ENCODE data around the gene PCARE.
A peak's percentile ranks its signal among the peaks of the same experiment; 100 is the strongest.

Gene PCARE

DNA sequence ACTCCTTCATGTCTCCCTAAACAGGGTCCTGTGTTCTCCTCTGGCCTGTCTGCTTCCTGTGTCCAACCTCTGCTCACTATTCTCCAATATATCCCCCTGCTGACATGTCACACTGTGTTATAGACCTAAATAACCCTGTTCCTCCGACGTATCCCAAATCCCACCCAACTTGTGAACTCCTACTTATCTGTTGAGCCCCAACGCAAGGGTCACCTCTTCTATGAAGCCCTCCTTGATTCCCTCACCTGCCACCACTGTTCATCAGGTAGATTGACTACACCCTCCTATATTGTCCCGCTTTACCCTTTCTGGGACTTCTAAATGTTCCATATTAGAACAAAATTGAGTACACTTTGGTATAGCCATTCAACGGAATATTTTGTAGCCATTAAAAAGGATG, 42.1 kb downstream of the PCARE start:
- DNase-seq, result no peak

DNA sequence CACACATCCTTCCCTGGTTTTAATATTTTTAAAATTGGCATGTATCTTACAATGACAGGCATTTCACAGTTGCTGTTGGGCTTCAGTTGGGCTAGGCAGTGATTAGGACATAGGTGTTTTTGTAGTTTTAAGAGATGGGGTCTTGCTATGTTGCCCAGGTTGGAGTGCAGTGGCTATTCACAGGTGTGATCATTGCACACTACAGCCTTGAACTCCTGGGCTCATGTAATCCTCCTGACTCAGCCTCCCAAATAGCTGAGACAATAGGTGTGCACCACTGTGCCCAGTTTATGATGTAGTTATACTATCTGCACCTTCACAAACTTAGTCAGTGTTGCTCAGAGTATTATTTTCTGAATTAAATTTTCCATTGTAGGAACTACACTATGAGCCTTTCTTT, 43.3 kb downstream of the PCARE start:
- no peak for DNase-seq

DNA sequence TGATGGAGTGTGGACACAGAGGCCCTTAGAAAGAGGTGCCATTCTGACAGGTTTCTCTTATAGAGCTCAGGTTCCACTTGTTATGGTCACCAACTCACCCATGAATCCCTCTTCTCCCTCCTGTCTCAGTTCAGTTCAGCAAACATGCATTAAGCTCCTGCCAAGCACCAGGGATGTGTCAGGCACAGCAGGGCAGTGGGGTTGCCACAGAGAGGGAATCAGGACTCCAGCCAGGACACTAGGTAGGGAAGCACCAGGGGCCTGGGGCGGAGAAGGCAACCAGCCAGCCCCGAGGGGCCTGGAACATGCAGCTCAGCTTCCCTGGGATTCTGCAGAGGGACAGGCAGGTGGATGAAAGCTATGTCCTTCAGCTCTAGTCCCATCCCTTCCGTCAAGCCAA, 48.6 kb downstream of the PCARE start:
- no peak for DNase-seq

DNA sequence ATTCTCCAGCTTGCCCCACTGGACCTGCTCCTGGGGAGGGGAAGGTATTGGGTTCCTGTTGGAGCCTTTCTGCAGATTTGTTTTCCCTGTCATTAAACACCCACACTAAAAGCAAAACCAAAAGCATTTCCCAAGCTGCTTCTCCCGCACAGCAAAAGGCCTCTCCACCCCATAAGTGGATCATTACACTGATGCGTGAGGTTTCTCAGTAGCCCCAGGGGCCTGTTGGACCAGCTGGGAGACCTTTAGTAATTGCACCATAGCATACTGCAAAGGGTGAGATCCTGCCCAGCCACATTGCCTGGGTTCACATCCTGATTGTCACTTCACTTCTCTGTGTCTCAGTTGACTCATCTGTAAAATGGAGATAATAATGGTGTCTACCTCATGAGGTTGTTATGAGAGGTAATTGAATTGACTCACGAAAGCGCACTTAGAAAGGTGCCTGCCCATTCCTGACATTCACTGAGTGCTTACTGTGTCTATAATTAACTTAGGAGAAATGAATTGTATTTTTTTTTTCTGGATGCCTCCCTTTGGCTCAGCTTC, 49.4 kb downstream of the PCARE start:
- DNase-seq, result no peak

DNA sequence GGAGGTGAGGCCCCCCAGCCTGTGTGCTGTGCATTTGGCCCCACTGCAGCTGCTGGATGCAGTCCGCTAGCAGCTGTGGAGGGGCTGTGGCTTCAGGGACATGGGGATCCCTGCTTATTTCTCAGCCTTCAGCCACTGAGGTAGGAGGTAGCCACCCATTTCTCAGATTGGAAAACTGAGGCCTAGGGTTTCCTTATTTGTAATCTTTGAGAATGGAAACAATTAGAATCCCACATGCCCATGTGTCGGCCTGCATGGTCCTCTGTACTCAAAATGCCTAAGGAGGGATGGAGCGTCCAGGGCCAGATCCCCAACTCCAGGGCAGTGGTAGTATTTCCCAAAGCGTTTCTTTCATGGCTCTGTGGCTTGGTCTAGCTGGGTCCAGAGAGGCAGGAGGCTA, 51.1 kb downstream of the PCARE start:
- no peak for DNase-seq

DNA sequence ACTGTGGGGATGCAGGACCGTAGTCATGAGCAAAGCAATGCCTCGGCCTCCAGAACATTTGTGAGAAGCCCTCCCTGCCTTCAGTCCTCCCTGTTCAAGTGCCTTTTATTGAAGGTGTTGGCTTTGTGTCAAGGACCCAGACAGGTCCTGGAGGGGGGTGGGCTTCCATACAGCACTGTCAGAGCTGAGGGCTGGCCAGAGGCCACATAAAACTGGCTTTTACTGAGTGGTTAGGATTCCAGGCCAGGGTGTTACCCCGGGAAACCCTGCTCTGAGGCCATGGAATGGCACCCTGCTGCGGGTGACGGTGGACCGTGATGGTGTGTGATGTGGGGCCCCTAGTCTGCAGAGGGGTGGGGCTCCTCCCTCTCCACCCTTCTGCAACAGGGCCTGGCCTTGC, 51.6 kb downstream of the PCARE start:
- DNase-seq, result no peak

DNA sequence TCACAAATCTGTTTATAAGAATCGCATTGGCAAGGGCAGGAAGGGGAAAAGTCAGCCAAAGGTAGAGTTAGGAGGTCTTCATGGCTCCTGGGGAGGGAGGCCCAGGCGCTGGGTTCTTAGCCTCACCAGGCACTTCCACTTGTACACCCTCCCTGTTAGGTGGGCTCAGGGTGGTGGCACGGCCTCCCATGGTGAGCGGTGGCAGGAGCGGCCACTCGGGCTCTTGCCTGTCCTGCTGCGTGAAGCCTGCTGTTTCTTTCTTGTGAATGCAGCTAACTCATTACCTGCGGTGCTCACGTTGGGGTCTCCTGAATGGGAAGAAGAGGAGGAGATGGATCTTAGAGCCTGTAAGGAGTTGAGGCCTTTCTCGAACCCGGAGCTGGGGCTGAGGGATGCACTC, 52.4 kb downstream of the PCARE start:
- DNase-seq, result no peak

DNA sequence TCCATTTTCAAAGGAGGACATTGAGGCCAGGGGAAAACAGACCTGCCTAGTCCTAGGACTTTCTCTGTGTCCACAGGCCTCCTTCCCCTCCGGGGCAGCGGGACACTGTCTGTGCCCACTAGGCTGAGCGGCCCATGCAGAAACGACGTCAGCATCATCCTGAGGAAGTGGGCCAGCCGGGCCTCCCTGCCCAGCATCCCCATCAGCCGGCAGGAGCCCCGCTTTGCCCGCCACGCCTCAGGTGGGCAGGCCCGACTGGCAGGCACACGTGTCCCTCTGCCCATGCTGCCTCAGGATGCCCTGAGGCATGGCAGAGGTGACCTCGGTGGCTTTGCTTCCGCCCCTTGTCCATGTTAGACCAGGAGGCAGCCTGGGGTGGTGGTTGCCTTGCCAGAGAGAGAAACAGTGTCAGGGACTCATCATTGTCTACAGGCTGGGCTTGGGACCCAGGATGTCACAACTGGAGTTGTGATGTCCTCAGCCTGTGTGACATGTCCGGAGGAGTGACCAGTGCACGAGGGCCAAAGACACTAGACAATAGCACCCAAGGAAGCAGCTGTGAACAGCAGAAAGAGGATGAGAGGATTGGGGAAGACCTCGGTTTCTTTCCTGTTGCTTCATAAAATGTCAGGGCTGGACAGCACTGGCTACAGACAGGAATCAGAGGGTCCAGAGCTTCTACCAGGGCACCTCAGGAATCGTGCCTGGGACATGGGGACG, 56.4 kb downstream of the PCARE start:
- DNase-seq, result no peak

DNA sequence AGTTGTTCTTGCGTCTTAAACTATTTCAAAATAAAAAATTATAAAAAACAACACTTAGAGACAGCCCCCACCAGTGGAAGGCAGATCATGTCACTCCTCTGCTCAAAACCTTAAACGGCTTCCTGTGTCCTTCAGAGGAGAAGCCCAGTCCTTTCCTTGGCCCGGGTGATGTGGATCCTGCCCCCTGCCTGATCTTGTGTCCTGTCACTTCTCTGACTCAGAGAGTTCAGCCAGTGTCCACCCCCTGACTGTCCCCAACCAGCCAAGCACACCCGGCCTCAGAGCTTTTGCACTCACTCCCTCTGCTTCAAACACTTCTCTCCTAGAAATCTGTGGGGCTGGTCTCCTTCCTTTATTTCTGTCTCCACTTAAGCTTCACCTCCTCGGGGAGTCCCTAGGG, 57.8 kb downstream of the PCARE start:
- DNase-seq, result no peak

DNA sequence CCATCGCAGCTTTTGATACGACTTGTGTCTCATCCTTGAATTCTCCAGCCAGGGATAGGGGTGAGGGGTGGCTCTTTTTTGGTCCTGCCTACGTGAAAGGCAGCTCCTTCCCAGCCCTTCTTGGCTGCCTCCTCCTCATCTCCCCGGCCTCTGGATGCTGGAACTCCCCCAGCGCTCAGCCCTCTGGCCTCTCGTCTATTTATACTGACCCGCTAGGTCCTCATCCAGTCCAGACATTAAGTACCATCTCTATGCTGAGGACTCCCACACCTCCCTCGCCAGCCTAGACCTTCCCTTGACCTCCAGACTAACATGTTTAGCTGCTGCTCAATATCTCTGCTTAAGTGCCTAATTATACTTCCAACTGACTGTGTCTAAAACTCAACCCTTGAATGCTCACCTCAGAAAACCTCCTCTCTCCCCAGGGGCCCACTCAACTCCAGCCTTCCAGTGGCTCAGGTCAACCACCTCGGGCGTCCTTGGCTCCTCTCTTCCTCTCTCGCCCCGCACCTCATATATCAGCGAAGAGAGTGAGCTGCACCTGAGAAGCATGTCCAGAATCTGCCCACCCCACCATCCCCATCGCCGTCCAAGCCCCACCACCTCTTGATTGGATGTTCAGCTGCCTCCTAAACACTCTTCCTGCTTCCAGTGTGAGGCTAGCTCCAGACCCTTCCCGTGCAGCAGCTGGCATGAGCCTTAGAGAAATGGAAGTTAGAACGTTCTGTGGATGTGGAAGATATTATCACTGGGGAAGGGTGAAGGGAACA, 58.4 kb downstream of the PCARE start:
- DNase-seq, result no peak

DNA sequence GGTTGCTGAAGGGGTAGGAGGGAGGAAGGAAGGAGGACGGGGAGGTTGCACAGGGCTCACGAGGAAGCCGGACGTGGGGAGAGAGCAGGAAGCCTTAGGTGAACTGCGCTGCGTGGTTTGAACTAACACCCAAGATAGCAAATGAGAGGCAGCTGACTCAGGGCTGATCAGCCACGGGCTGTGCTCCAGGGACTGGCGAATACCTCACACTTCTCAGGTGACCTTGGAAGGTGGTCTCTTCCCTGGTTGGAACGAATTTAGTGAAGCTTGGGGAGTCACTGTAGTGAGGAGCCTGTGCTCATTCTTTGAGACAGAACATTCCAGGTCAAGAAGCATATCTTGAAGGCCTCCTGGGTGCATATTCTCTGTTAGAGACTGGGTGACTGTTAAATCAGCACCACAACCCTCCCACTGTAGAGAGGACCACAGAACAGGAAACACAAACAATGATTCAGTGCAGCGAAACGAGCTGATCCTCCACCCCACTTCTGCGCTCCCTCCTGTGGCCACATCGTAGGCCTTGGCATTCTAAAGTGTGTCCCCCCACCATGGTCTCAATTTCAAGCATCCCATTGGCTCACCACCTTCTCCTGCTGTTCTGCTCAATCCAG, 59.4 kb downstream of the PCARE start:
- peak; percentile 49 for DNase-seq

DNA sequence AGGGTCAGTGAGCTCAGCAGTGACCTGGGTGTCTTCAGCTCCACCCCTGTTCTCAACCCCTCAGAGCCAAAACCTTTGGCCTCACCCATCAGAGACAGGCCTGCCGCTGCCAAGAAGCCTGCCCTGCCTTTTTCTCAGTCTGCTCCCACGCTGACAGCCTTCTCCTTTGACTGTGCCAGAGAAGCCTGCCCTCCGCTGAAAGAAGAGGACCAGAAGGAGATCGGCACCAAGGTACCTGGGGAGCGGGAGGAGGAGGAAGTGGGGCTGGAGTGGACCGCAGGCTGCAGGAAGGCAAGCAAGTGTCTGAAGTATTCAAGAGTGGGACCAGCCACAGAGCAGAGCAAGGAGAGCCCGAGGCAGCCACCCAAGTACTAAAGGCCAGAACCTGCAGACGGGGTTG, 60.0 kb downstream of the PCARE start:
- DNase-seq, result no peak

DNA sequence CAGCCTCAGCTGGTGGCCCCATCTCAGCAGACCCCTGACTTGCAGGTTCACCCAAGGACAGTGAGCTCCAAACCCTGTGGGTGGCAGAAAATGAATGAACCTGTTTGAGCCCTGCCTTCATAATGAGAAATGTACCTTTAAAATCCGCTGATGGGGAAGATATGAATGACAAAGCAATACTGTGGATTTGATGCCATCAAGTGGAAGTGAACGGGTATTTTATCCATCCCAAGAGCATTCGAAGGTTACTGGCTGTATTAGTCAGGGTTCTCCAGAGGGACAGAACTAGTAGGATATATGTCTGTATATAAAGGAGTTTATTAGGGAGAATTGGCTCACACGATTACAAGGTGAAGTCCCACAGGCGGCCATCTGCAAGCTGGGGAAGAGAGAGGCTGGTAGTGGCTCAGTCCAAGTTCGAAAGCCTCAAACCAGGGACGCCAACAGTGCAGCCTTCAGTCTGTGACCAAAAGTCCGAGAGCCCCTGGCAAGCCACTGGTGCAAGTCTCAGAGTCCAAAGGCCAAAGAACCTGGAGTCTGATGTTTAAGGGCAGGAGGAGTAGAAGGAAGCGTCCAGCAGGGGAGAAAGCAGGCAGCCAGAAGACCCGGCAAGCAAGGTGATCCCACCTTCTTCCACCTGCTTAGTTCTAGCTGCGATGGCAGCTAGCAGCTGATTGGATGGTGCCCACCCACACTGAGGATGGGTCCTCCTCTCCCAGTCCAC, 61.1 kb downstream of the PCARE start:
- DNase-seq, result peak; percentile 34

DNA sequence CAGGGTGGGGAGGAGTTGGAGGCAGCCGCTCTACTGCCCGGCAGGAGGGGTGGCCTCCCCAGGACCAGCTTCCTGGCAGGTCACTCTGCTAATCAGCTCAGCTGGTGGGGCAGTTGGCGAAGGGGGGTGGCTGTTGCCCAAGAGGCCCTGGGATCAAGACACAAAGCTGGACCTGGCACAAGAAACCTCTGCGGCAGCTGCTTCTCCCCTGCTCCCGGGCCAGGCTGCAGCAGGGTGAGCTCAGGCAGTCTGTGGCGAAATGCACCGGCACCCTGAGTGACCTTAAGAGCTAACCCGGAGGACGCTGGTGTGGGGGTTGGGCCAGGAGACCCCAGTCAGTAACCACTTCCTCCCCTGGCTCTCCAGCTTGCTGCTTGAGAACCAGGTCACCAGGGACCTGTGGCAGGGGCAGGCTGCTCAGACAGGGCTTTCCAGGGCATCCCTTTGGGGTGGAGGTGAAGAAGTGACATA, 62.1 kb downstream of the PCARE start:
- DNase-seq, result peak; percentile 91

Data from GF-D8 (cell line).